ENCODE results near the gene ARID3A. TPM values are rescaled to one million over a fixed set of nuclear protein-coding genes. Genes with fewer than 3 reads are reported as not detected.

The ARID3A gene
- total and polyA plus RNA-seq, 2 of the 8 experiments (the other 6 are each of a cell fraction or from before 2014, with no cell fraction given): 40.5 to 77.4 TPM

GRCh38 chr19:898663-899062 is 27.2 kb upstream of the ARID3A start (continued):
- no peak for TF ChIP-seq JUND (IDR thresholded peaks at IDR 0.05; ENCODE audit: low read length)
- TF ChIP-seq GABPA (IDR thresholded peaks at IDR 0.05; ENCODE audit: borderline replicate concordance, insufficient read depth, low read length): no peak
- no peak for TF ChIP-seq SUZ12 (IDR thresholded peaks at IDR 0.05; ENCODE audit: low read length)
